Neural progenitor cell (in vitro differentiated cells): ENCODE data around the gene RASGRP2. TPM values are rescaled to one million over a fixed set of nuclear protein-coding genes. Genes with fewer than 3 reads are reported as not detected.

Source experiments
- DNase-seq: peaks from one replicate; pipeline ENCODE4 v3.0.0-alpha.2; 2016; ENCODE audit warnings: low spot score
- H2AFZ ChIP-seq: fragments of 200-600 bp; sonication (generic); replicated peaks from 2 replicates; pipeline ENCODE4 v1.6.1; 2016; ENCODE audit warnings: antibody characterized with exemption
- H3F3A ChIP-seq: fragments of 200-600 bp; sonication (generic); 2 replicates; pipeline ENCODE4 v1.6.1; 2016; ENCODE audit warnings: antibody characterized with exemption, low read depth
- H3K27ac ChIP-seq: fragments of 200-600 bp; sonication (generic); 2 replicates; pipeline ENCODE4 v1.5.1; 2016; ENCODE audit warnings: mild to moderate bottlenecking
- H3K27me3 ChIP-seq: fragments of 200-600 bp; sonication (generic); 2 replicates; pipeline ENCODE4 v1.6.1; 2016; ENCODE audit warnings: mild to moderate bottlenecking, moderate library complexity
- H3K36me3 ChIP-seq: fragments of 200-600 bp; sonication (generic); 2 replicates; pipeline ENCODE4 v1.5.1; 2016
- H3K4me1 ChIP-seq: fragments of 200-600 bp; sonication (generic); 2 replicates; pipeline ENCODE4 v1.6.1; 2016; ENCODE audit warnings: mixed run types
- H3K4me2 ChIP-seq: fragments of 200-600 bp; sonication (generic); 2 replicates; pipeline ENCODE4 v1.6.1; 2016
- H3K4me3 ChIP-seq: fragments of 200-600 bp; sonication (generic); 2 replicates; pipeline ENCODE4 v1.5.1; 2016
- H3K79me2 ChIP-seq: fragments of 200-600 bp; sonication (generic); 2 replicates; pipeline ENCODE4 v1.6.1; 2016; ENCODE audit warnings: low read depth
- H3K9ac ChIP-seq: fragments of 200-600 bp; sonication (generic); 2 replicates; pipeline ENCODE4 v1.6.1; 2016
- H3K9me3 ChIP-seq: fragments of 200-600 bp; sonication (generic); 2 replicates; pipeline ENCODE4 v1.5.1; 2016; ENCODE audit warnings: low read depth
- H4K20me1 ChIP-seq: fragments of 200-600 bp; sonication (generic); 2 replicates; pipeline ENCODE4 v1.6.1; 2016; ENCODE audit warnings: low read depth
- H3K27ac Mint-ChIP-seq: 3 replicates; pipeline ENCODE4 v1.8.0; 2021; ENCODE audit warnings: mixed read lengths
- H3K27me3 Mint-ChIP-seq: 2 replicates; pipeline ENCODE4 v1.8.0; 2022; ENCODE audit warnings: low read depth, mild to moderate bottlenecking, inconsistent platforms, moderate library complexity, mixed read lengths; ENCODE audit not compliant: insufficient read depth
- H3K36me3 Mint-ChIP-seq: 3 replicates; pipeline ENCODE4 v1.8.0; 2021; ENCODE audit warnings: mixed read lengths
- H3K4me1 Mint-ChIP-seq: 3 replicates; pipeline ENCODE4 v1.8.0; 2021; ENCODE audit warnings: mixed read lengths
- H3K4me3 Mint-ChIP-seq: 3 replicates; pipeline ENCODE4 v1.8.0; 2021; ENCODE audit warnings: mild to moderate bottlenecking, moderate library complexity, mixed read lengths
- H3K9me3 Mint-ChIP-seq: 3 replicates; pipeline ENCODE4 v1.8.0; 2020; ENCODE audit warnings: mixed read lengths
- EZH2 ChIP-seq: fragments of 200-600 bp; sonication (generic); IDR thresholded peaks from 2 replicates; pipeline ENCODE4 v1.6.1; 2017; ENCODE audit warnings: antibody characterized with exemption, mild to moderate bottlenecking, moderate library complexity
- EZH2phosphoT487 ChIP-seq: fragments of 200-600 bp; sonication (generic); IDR thresholded peaks from 2 replicates; pipeline ENCODE4 v1.6.1; 2017; ENCODE audit warnings: antibody characterized with exemption
- total RNA-seq: library from RNA; depleted of rRNA; stranded (reverse); fragments of >200 nt; gene quantifications from 2 replicates; pipeline ENCODE4 v1.2.3, GENCODE V29; 2015; ENCODE audit warnings: low replicate concordance
- TF ChIP-seq, protein P1 (sequence below): fragments of 200-600 bp; sonication (generic); IDR thresholded peaks from 2 replicates; pipeline ENCODE4 v1.5.1; 2017; ENCODE audit warnings: antibody characterized with exemption, mild to moderate bottlenecking

RASGRP2 gene
- total RNA-seq, 1 donor from 2014 or later = 0.06 TPM

GRCh38 chr11:64776875-64777274, 32.9 kb upstream of the RASGRP2 start:
- DNase-seq = no peak
- Histone ChIP-seq H3K9ac (peak overlapping the region; percentile 82), H3K27ac (no peak overlapping the region), H3K36me3 (peaks cover 49% of the 10 kb centered on the region), H3K27me3 (no peaks in the 10 kb centered on the region), H3K4me1 (peaks cover 28% of the 10 kb centered on the region), H3K4me2 (peak overlapping the region; percentile 100), H3K9me3 (no peaks in the 10 kb centered on the region), H4K20me1 (peaks cover 57% of the 10 kb centered on the region), H3K4me3 (peak overlapping the region; percentile 98), H3K79me2 (peaks cover 66% of the 10 kb centered on the region), H2AFZ (no peak overlapping the region), H3F3A (peaks cover 74% of the 10 kb centered on the region)
- H3K27me3 Mint-ChIP-seq = peaks cover 12% of the 10 kb centered on the region
- peak overlapping the region; percentile 90 for H3K4me3 Mint-ChIP-seq
- H3K36me3 Mint-ChIP-seq = peaks cover 41% of the 10 kb centered on the region
- peaks cover 36% of the 10 kb centered on the region for H3K4me1 Mint-ChIP-seq
- H3K9me3 Mint-ChIP-seq = no peaks in the 10 kb centered on the region
- TF ChIP-seq EZH2phosphoT487 (no peak), EZH2 (no peak)
- TF ChIP-seq, protein P1, sequence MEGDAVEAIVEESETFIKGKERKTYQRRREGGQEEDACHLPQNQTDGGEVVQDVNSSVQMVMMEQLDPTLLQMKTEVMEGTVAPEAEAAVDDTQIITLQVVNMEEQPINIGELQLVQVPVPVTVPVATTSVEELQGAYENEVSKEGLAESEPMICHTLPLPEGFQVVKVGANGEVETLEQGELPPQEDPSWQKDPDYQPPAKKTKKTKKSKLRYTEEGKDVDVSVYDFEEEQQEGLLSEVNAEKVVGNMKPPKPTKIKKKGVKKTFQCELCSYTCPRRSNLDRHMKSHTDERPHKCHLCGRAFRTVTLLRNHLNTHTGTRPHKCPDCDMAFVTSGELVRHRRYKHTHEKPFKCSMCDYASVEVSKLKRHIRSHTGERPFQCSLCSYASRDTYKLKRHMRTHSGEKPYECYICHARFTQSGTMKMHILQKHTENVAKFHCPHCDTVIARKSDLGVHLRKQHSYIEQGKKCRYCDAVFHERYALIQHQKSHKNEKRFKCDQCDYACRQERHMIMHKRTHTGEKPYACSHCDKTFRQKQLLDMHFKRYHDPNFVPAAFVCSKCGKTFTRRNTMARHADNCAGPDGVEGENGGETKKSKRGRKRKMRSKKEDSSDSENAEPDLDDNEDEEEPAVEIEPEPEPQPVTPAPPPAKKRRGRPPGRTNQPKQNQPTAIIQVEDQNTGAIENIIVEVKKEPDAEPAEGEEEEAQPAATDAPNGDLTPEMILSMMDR = no peak
- H3K27ac Mint-ChIP-seq = peak overlapping the region; percentile 81

DNA sequence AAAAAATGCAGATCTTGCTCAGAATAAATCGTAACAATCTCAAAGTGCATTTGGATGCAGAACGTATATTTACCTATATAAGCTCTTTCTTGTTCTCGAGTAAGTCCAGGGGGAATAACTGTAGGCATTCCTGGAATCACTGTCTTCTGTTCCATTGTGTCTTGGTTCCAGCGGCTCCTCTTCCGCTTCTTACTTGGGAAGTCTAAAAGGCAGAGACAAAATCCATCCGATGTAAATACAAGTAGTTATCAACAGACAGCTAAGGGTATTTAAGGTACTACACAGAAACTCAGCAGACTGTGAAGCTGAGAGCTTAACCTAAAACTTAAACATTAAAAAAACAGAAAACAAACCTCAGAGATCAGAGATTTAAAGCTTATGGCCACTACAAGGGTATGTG, 32.5 kb upstream of the RASGRP2 start:
- no peak overlapping the region for H3K27ac Mint-ChIP-seq
- Histone ChIP-seq H3K4me2 (peak overlapping the region; percentile 100), H3K4me3 (peak overlapping the region; percentile 98), H3K79me2 (peaks cover 71% of the 10 kb centered on the region), H3K36me3 (peaks cover 54% of the 10 kb centered on the region), H3F3A (peaks cover 79% of the 10 kb centered on the region), H4K20me1 (peaks cover 61% of the 10 kb centered on the region), H3K27ac (no peak overlapping the region), H3K27me3 (no peaks in the 10 kb centered on the region), H2AFZ (no peak overlapping the region), H3K4me1 (peaks cover 28% of the 10 kb centered on the region), H3K9ac (peak overlapping the region; percentile 82), H3K9me3 (no peaks in the 10 kb centered on the region)
- peaks cover 37% of the 10 kb centered on the region for H3K4me1 Mint-ChIP-seq
- TF ChIP-seq EZH2 (no peak), EZH2phosphoT487 (no peak)
- TF ChIP-seq, protein P1 = no peak
- DNase-seq = no peak
- H3K36me3 Mint-ChIP-seq = peaks cover 46% of the 10 kb centered on the region
- H3K27me3 Mint-ChIP-seq = peaks cover 12% of the 10 kb centered on the region
- peak overlapping the region; percentile 90 for H3K4me3 Mint-ChIP-seq
- no peaks in the 10 kb centered on the region for H3K9me3 Mint-ChIP-seq

GRCh38 chr11:64774144-64774543, 30.2 kb upstream of the RASGRP2 start:
- peaks cover 85% of the 10 kb centered on the region for H3K79me2 ChIP-seq
- H3K36me3 ChIP-seq = peaks cover 66% of the 10 kb centered on the region
- H3K27ac ChIP-seq = no peak overlapping the region
- Mint-ChIP-seq H3K27ac (no peak overlapping the region), H3K27me3 (peaks cover 8% of the 10 kb centered on the region), H3K4me1 (peaks cover 35% of the 10 kb centered on the region), H3K36me3 (peaks cover 62% of the 10 kb centered on the region), H3K4me3 (no peak overlapping the region), H3K9me3 (no peaks in the 10 kb centered on the region)
- no peak for DNase-seq
- H3F3A ChIP-seq = peaks cover 90% of the 10 kb centered on the region
- peaks cover 84% of the 10 kb centered on the region for H4K20me1 ChIP-seq
- no peak overlapping the region for H3K9ac ChIP-seq
- H3K27me3 ChIP-seq = no peaks in the 10 kb centered on the region
- H3K4me2 ChIP-seq = no peak overlapping the region
- no peaks in the 10 kb centered on the region for H3K9me3 ChIP-seq
- no peak overlapping the region for H3K4me3 ChIP-seq
- H3K4me1 ChIP-seq = peaks cover 21% of the 10 kb centered on the region
- no peak overlapping the region for H2AFZ ChIP-seq
- TF ChIP-seq, protein P1 = no peak
- no peak for TF ChIP-seq EZH2
- no peak for TF ChIP-seq EZH2phosphoT487
